ENCODE data around the gene DDX39A.

The DDX39A gene

DNA sequence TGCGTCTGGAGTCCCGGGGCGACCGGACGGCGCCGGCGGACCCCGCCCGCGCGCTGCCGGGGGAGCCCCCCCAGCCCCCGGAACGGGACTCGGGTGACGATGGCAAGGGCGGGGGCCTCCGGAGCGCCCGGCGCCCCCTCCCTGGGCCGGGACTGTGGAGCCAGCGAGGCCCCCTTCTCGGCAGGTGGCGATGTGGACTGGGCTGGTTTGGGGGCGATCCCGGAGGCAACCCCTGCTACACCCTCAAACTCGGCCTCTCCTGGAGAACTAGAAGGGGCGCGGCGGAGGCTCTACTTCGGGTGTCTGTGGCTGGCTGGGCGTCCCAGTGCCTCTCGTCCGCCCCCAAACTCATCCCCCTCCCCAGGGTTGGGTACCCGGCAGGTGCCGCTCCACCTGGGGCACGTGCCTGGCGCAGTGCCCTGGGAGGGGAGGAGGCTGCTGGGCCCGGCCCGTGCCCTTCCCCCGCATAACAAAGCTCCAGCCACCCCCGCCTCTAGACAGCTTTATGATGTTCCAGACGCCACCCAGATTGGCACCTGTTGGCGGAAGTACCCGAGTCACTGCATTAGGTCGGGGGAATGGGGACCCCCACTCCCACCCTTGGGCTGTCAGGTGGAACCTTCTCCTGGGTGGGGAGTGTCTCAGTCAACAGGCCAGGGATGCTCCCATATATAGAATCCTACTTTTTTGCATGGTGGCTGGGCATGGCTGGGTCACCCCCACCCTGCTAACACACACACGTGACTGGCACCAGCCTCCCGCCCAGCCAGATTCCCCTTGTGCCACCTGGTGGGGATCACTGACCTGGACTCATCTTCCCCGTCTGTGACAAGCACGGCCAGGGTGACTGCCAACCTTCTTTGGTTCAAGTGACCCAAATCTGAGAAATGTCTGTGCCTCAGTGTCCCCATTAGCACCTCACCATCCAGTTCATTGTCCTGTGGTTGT is 14.7 kb upstream of the DDX39A start:
- Histone ChIP-seq H3K27me3 (ENCODE audit: control insufficient read depth, insufficient read depth, low read length) (no peaks in the 10 kb centered on the region), H3K9ac (ENCODE audit: low read depth, low read length) (peak overlapping the region; percentile 86), H3K4me1 (ENCODE audit: control insufficient read depth, insufficient read depth, low read length) (peaks cover 20% of the 10 kb centered on the region), H3K9me3 (replicated peaks; ENCODE audit: low read length) (no peaks in the 10 kb centered on the region), H3K36me3 (ENCODE audit: insufficient read depth, low read length) (peaks cover 3% of the 10 kb centered on the region), H3K4me2 (ENCODE audit: low read length) (peak overlapping the region; percentile 87), H3K4me3 (ENCODE audit: low read length) (peak overlapping the region; percentile 93)

DNA sequence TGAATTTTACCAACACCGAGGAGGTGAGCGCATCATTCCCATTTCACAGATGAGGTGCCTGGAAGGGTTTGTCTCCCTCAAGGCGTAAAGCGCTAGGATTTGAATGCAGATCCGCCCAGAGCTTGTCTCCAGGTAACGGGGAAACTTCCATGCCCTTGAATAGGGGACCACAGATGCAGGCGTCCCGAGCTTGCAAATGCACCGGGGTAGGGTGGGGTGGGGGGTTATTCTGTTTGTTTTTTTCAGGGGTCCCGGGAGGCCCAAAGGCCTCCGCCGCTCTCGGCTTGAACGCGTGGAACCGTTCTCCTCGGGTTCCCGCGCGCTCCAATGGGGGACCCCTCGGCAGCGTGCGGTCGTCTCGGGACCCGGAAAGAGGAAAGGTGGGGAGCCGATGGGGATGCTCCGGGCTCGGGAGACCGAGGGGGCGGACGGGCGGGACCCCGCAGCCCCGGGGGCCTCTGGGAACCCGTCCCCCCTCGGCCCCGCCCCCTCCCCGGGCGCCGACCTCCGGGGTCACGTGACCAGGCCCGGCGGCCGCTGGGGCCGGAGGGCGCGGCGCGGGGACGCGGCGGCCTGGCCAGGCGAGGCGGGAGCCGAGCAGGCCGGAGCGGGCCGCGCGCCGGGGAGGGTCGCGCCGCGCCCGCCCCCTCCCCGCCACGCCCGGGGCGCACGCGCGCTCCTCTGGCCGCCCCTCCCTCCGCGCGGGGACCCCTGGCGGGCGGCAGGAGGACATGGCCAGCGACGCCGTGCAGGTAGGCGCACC is 13.8 kb upstream of the DDX39A start, which contains the start of gene PKN1:
TSS of gene PKN1 (plus strand) at position 516 of the 763 bp plus-strand sequence. CDS start at position 732, 216 bp downstream.
- Histone ChIP-seq H3K4me1 (ENCODE audit: control insufficient read depth, insufficient read depth, low read length) (peaks cover 20% of the 10 kb centered on the region), H3K36me3 (ENCODE audit: insufficient read depth, low read length) (peaks cover 3% of the 10 kb centered on the region), H3K27me3 (ENCODE audit: control insufficient read depth, insufficient read depth, low read length) (no peaks in the 10 kb centered on the region), H3K4me3 (ENCODE audit: low read length) (peak within 1 kb of the TSS; percentile 93), H3K9ac (ENCODE audit: low read depth, low read length) (peak within 1 kb of the TSS; percentile 86), H3K4me2 (ENCODE audit: low read length) (peak within 1 kb of the TSS; percentile 87), H3K9me3 (replicated peaks; ENCODE audit: low read length) (no peaks in the 10 kb centered on the region)

DNA sequence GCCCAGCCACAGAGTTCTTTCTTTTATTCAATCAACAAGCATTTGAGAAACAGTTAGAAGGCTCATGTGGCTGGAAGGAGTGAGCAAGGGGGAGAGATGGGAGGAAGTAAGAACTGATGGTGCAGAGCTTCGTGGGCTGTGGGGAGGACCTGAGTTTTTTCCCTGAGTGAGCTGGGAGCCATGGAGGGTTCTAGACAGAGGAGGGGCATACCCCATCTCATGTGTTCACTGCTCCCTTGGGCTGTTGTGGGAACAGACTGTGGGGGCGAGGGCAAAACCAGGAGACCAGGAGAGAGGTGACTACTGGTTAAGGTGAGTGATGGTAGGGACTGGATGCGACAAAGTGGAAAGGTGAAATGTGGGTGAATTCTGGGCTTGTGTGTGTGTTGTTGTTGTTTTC is 11.6 kb upstream of the DDX39A start:
- H3K9me3 ChIP-seq (replicated peaks; ENCODE audit: low read length) = no peaks in the 10 kb centered on the region
- H3K9ac ChIP-seq (ENCODE audit: low read depth, low read length) = no peak overlapping the region
- H3K36me3 ChIP-seq (ENCODE audit: insufficient read depth, low read length) = no peaks in the 10 kb centered on the region
- peaks cover 20% of the 10 kb centered on the region for H3K4me1 ChIP-seq (ENCODE audit: control insufficient read depth, insufficient read depth, low read length)
- no peak overlapping the region for H3K4me2 ChIP-seq (ENCODE audit: low read length)
- H3K4me3 ChIP-seq (ENCODE audit: low read length) = no peak overlapping the region
- H3K27me3 ChIP-seq (ENCODE audit: control insufficient read depth, insufficient read depth, low read length) = no peaks in the 10 kb centered on the region

DNA sequence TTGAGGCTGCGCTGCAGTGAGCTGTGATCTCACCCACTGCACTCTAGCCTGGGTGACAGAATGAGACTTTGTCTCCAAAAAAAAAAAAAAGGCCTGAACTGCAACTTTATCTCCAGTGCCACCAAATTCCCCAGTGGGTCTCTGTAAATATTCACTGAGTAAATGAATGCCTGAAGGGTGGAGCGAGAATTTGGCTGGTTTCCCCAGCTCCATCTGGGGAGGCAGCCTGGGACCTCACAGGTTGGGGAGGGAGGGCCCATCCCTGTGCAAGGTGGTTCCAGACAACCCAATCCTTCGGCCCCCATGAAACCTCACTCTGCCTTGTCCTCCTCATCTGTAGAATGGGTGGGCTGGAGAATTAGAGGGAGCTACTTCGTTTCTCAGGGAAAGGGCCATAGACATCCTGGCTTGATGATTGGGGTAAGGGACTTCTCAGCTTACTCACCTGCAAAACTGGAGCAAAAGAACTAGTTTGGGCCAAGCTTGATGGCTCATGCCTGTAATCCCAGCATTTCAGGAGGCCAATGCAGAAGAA is 9.8 kb upstream of the DDX39A start:
- H3K4me2 ChIP-seq (ENCODE audit: low read length) = no peak overlapping the region
- H3K4me3 ChIP-seq (ENCODE audit: low read length) = no peak overlapping the region
- H3K4me1 ChIP-seq (ENCODE audit: control insufficient read depth, insufficient read depth, low read length) = peaks cover 4% of the 10 kb centered on the region
- H3K9me3 ChIP-seq (replicated peaks; ENCODE audit: low read length) = no peaks in the 10 kb centered on the region
- H3K36me3 ChIP-seq (ENCODE audit: insufficient read depth, low read length) = no peaks in the 10 kb centered on the region
- H3K27me3 ChIP-seq (ENCODE audit: control insufficient read depth, insufficient read depth, low read length) = no peaks in the 10 kb centered on the region
- H3K9ac ChIP-seq (ENCODE audit: low read depth, low read length) = no peak overlapping the region

DNA sequence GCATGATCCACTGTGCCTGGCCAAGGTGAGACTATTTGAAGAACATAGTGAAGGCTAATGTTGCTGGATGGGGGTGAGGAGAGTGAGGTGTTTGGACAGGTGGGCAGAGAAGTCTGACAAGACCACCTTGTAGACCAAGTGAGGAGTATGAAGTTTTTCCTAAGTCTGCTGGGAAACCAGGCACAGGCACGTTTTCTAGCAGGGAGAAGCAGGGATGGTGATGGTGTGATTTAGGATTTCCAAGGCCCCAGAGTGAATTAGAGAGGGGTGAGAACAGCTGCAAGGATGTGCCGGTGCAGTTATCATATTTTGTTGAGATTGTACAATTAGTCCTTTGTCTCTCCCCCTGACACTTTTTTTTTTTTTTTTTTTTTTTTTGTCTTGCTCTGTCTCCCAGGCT is 8.3 kb upstream of the DDX39A start:
- no peaks in the 10 kb centered on the region for H3K9me3 ChIP-seq (replicated peaks; ENCODE audit: low read length)
- no peak overlapping the region for H3K9ac ChIP-seq (ENCODE audit: low read depth, low read length)
- H3K36me3 ChIP-seq (ENCODE audit: insufficient read depth, low read length) = no peaks in the 10 kb centered on the region
- H3K4me3 ChIP-seq (ENCODE audit: low read length) = no peak overlapping the region
- H3K27me3 ChIP-seq (ENCODE audit: control insufficient read depth, insufficient read depth, low read length) = no peaks in the 10 kb centered on the region
- H3K4me2 ChIP-seq (ENCODE audit: low read length) = no peak overlapping the region
- no peaks in the 10 kb centered on the region for H3K4me1 ChIP-seq (ENCODE audit: control insufficient read depth, insufficient read depth, low read length)

DNA sequence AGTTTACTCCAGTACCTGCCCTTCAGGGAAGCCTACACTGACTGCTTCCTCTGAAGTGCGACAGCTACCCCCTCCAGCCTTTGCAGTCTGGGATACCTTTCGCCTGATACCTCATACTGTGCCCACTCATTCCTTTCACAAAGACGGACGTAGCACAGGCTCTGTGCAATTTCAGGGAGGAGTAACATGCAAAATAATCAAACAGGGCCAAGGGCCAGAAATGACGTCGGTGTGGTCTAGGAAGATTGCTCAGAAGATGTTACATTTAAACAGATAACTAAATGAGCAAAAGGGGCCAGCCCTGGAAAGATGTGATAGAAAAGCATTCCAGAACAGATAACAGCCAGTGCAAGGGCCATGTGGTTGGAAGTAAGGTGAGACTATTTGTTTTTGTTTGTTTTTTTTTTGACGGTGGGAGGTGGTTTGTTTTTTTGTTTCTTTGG is 6.6 kb upstream of the DDX39A start:
- H3K27me3 ChIP-seq (ENCODE audit: control insufficient read depth, insufficient read depth, low read length) = no peaks in the 10 kb centered on the region
- no peaks in the 10 kb centered on the region for H3K36me3 ChIP-seq (ENCODE audit: insufficient read depth, low read length)
- no peaks in the 10 kb centered on the region for H3K9me3 ChIP-seq (replicated peaks; ENCODE audit: low read length)
- no peaks in the 10 kb centered on the region for H3K4me1 ChIP-seq (ENCODE audit: control insufficient read depth, insufficient read depth, low read length)
- no peak overlapping the region for H3K9ac ChIP-seq (ENCODE audit: low read depth, low read length)
- no peak overlapping the region for H3K4me3 ChIP-seq (ENCODE audit: low read length)
- no peak overlapping the region for H3K4me2 ChIP-seq (ENCODE audit: low read length)

DNA sequence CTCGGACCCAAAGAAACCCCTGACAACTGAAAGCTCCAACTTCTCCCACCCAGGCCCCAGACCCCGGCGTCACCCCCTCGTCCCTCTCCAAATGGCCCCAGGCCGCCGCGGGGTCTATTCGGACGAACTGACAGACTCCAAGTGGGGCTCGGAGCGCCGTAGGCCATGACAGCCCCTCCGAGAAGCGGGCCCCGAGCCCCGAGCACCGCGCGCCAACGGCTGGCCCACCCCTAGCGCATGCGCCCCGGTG is 360 bp downstream of the DDX39A start:
- H3K4me3 ChIP-seq (ENCODE audit: low read length) = peak overlapping the region; percentile 85
- peak overlapping the region; percentile 89 for H3K4me2 ChIP-seq (ENCODE audit: low read length)
- H3K36me3 ChIP-seq (ENCODE audit: insufficient read depth, low read length) = peaks cover 14% of the 10 kb centered on the region
- H3K4me1 ChIP-seq (ENCODE audit: control insufficient read depth, insufficient read depth, low read length) = peaks cover 22% of the 10 kb centered on the region
- H3K9me3 ChIP-seq (replicated peaks; ENCODE audit: low read length) = no peaks in the 10 kb centered on the region
- no peaks in the 10 kb centered on the region for H3K27me3 ChIP-seq (ENCODE audit: control insufficient read depth, insufficient read depth, low read length)
- peak overlapping the region; percentile 98 for H3K9ac ChIP-seq (ENCODE audit: low read depth, low read length)

DNA sequence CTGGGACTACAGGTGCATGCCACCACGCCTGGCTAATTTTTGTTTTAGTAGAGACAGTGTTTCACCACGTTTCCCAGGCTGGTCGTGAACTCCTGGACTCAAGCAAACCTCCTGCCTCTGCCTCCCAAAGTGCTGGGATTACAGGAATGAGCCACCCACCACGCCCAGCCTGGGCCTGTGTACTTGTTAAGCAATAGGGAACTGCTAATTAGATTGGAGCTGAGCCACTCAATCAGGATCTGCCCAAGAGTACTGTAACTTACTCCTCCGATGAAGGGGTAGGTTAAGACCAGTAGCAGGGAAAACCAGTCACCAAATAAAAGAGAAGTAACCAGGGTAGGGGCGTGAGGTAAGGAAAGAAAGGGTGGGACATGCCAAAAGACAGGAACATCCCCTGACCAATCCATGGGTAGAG is 2.3 kb downstream of the DDX39A start:
- no peak overlapping the region for H3K9ac ChIP-seq (ENCODE audit: low read depth, low read length)
- peak overlapping the region; percentile 47 for H3K4me3 ChIP-seq (ENCODE audit: low read length)
- H3K36me3 ChIP-seq (ENCODE audit: insufficient read depth, low read length) = peaks cover 26% of the 10 kb centered on the region
- peaks cover 27% of the 10 kb centered on the region for H3K4me1 ChIP-seq (ENCODE audit: control insufficient read depth, insufficient read depth, low read length)
- H3K4me2 ChIP-seq (ENCODE audit: low read length) = peak overlapping the region; percentile 89
- no peaks in the 10 kb centered on the region for H3K27me3 ChIP-seq (ENCODE audit: control insufficient read depth, insufficient read depth, low read length)
- no peaks in the 10 kb centered on the region for H3K9me3 ChIP-seq (replicated peaks; ENCODE audit: low read length)

DNA sequence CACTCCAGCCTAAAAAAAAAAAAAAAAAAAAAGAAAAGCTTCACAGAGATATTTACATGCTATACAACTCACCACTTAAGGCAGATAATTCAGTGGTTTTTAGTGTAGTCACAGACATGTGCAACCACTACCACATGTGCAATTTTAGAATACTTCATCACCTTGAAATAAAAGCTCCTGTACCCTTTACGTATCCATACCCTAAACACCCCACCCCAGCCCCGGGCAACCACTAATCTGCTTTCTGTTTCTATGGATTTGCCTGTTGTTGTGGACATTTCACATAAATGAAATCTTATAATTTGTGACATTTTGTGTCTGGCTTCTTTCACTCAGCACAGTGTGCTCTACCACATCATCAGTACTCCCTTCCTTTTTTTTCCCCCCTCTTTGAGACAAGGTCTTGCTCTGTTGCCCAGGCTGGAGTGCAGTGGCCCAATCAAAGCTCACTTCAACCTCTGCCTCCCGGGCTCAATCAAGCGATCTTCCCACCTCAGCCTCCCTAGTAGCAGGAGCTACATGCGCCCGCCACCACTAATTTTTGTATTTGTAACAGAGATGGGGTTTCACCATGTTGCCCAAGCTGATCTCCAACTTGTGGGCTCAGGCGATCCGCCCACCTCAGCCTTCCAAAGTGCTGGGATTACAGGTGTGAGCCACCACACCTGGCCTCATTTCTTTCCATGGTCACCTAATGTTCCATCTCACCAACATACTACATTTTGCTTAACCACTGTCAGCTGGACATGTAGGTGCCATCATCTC is 4.0 kb downstream of the DDX39A start:
- Histone ChIP-seq H3K4me3 (ENCODE audit: low read length) (no peak overlapping the region), H3K9ac (ENCODE audit: low read depth, low read length) (no peak overlapping the region), H3K9me3 (replicated peaks; ENCODE audit: low read length) (no peaks in the 10 kb centered on the region), H3K4me1 (ENCODE audit: control insufficient read depth, insufficient read depth, low read length) (peaks cover 27% of the 10 kb centered on the region), H3K36me3 (ENCODE audit: insufficient read depth, low read length) (peaks cover 43% of the 10 kb centered on the region), H3K27me3 (ENCODE audit: control insufficient read depth, insufficient read depth, low read length) (no peaks in the 10 kb centered on the region), H3K4me2 (ENCODE audit: low read length) (no peak overlapping the region)

DNA sequence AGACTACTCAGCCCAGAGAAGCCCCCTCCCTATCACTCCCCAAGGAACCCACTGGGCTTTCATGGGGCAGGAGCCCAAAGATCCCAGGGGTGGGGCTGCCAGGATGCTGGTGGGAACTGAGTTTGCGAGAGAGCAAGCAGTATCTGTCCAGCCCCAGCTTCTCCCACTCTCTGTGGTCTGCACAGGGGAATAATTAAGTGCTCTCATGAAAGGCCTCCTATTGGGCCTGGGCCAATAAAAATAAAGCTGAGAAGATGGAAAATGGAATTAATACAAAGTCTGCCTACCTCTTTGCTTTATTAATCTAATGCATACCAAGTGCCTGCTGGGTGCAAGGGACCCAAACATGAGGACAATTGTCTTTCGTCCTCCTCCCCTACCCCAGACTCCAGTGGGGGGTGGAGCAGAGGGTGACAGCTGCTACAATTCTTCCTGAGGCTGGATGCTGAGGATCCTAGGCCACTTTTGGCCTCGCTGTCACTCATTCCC is 5.4 kb downstream of the DDX39A start:
- Histone ChIP-seq H3K9me3 (replicated peaks; ENCODE audit: low read length) (no peaks in the 10 kb centered on the region), H3K4me1 (ENCODE audit: control insufficient read depth, insufficient read depth, low read length) (peaks cover 22% of the 10 kb centered on the region), H3K36me3 (ENCODE audit: insufficient read depth, low read length) (peaks cover 57% of the 10 kb centered on the region), H3K9ac (ENCODE audit: low read depth, low read length) (no peak overlapping the region), H3K4me3 (ENCODE audit: low read length) (no peak overlapping the region), H3K27me3 (ENCODE audit: control insufficient read depth, insufficient read depth, low read length) (no peaks in the 10 kb centered on the region), H3K4me2 (ENCODE audit: low read length) (peak overlapping the region; percentile 4)

All from skeletal muscle satellite cell (primary cell).